ENCODE data around the gene CEPT1.

CEPT1 gene

GRCh38 chr1:111196213-111196612 lies 56.2 kb downstream of the CEPT1 start:
- ChIA-PET POLR2A (ENCODE audit: low non-redundant PET) (no interaction called here), CTCF (no interaction called here)
- TF ChIP-seq CTCF (conservative IDR thresholded peaks at IDR 0.05; ENCODE audit: low read depth): no peak
- no peak overlapping the region for H3K27ac ChIP-seq
- no peak for DNase-seq (ENCODE audit: low spot score)

GRCh38 chr1:111197598-111198284 lies 57.7 kb downstream of the CEPT1 start:
- no peak for DNase-seq (ENCODE audit: low spot score)
- POLR2A ChIA-PET (ENCODE audit: low non-redundant PET): no interaction called here
- no peak for TF ChIP-seq CTCF (conservative IDR thresholded peaks at IDR 0.05; ENCODE audit: low read depth)
- CTCF ChIA-PET: no interaction called here
- no peak overlapping the region for H3K27ac ChIP-seq

- ChIA-PET CTCF (interaction anchor here (0.6 kb wide), 1 partner anchor 28 kb away, joined by 5 read pairs; no protein-coding TSS in a partner anchor), POLR2A (ENCODE audit: low non-redundant PET) (no interaction called here)
- no peak for DNase-seq (ENCODE audit: low spot score)
- no peak for TF ChIP-seq CTCF (conservative IDR thresholded peaks at IDR 0.05; ENCODE audit: low read depth)
- no peak overlapping the region for H3K27ac ChIP-seq
These were observed 58.8 kb downstream of the CEPT1 start for GRCh38 chr1:111198836-111199235.

- DNase-seq (ENCODE audit: low spot score): no peak
- ChIA-PET CTCF (interaction anchor here (0.6 kb wide), 1 partner anchor 29 kb away, joined by 5 read pairs; no protein-coding TSS in a partner anchor), POLR2A (ENCODE audit: low non-redundant PET) (no interaction called here)
- H3K27ac ChIP-seq: no peak overlapping the region
- TF ChIP-seq CTCF (conservative IDR thresholded peaks at IDR 0.05; ENCODE audit: low read depth): no peak
These were observed 59.3 kb downstream of the CEPT1 start for GRCh38 chr1:111199329-111199728.

GRCh38 chr1:111199881-111200801 lies 60.1 kb downstream of the CEPT1 start, which contains the start of gene DENND2D:
Gene DENND2D, minus strand, starts transcription at chr1:111200646. Its CDS starts 187 bp downstream, at chr1:111200459.
- DNase-seq (ENCODE audit: low spot score): no peak
- H3K27ac ChIP-seq: no peak within 1 kb of the TSS; the same call in 1 of the 2 replicates
- ChIA-PET CTCF (no interaction called here), POLR2A (ENCODE audit: low non-redundant PET) (no interaction called here)
- TF ChIP-seq CTCF (conservative IDR thresholded peaks at IDR 0.05; ENCODE audit: low read depth): no peak

- CTCF ChIA-PET: no interaction called here
- TF ChIP-seq CTCF (conservative IDR thresholded peaks at IDR 0.05; ENCODE audit: low read depth): no peak
- POLR2A ChIA-PET (ENCODE audit: low non-redundant PET): no interaction called here
- no peak overlapping the region for H3K27ac ChIP-seq
- no peak for DNase-seq (ENCODE audit: low spot score)
These were observed 60.8 kb downstream of the CEPT1 start for GRCh38 chr1:111200802-111201161.
